Lower leg skin (tissue), 3 donors: ENCODE data around the gene CLIC1.

ENCODE experiments used
- CTCF ChIP-seq, 3 donors: fragments of 450-650 bp; IDR thresholded peaks; one replicate each; pipeline ENCODE4 v1.5.1; 2016; ENCODE audit warnings: antibody characterized with exemption in 3 of 3, mild to moderate bottlenecking in 3 of 3, moderate library complexity in 2 of 3
- POLR2A ChIP-seq, 2 donors: fragments of 450-650 bp; IDR thresholded peaks; one replicate each; pipeline ENCODE4 v1.6.1; 2016 to 2017; ENCODE audit warnings: antibody characterized with exemption in 2 of 2, mild to moderate bottlenecking in 1 of 2, moderate library complexity in 1 of 2

DNA sequence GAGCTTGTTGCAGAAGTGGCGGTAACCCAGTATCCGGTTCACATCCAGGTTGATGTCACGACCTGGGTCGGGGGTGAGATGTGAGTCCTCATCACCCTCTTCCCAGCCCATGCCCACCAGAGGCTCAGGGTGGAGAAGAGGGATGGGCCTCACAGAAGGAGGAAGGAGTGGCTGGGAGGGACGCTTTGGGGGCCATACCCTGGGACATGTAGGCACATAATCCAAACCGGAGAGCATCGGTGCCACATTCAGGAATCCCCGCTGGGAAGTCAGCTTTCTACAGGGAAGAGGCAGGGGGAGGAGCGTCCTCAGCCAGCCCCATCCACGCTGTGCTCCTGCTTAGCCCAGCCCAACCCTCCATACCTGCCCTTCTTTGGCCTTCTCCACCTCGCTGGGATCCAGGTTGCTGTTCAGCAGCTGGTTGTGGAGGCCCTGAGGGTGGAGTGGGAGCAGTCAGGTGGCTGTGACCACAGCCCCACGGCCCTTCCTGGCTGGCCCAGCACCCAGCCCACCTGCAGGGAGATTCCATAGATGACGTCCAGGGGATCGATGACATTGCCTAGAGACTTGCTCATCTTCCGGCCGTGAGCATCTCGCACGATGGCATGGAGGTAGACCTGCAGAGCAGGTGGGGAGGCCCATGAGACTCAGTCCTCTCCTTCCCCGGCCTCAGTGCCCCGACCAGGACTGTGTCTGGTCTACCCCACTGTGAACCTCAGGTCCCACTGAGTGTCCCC is 44.3 kb upstream of the CLIC1 start:
- TF ChIP-seq CTCF (IDR thresholded peaks at IDR 0.05) (no peak), POLR2A (IDR thresholded peaks at IDR 0.05) (no peak)
